HG02840 (cell line): ENCODE measurements around the gene CACNA1B.

Experiments used
- ATAC-seq: cut with Tn5 transposase; IDR thresholded peaks from one replicate; pipeline ENCODE4 v1.9.1; 2021; ENCODE audit warnings: mild to moderate bottlenecking, moderate library complexity, moderate number of reproducible peaks; ENCODE audit not compliant: unreplicated experiment, low FRiP score

Gene CACNA1B

DNA sequence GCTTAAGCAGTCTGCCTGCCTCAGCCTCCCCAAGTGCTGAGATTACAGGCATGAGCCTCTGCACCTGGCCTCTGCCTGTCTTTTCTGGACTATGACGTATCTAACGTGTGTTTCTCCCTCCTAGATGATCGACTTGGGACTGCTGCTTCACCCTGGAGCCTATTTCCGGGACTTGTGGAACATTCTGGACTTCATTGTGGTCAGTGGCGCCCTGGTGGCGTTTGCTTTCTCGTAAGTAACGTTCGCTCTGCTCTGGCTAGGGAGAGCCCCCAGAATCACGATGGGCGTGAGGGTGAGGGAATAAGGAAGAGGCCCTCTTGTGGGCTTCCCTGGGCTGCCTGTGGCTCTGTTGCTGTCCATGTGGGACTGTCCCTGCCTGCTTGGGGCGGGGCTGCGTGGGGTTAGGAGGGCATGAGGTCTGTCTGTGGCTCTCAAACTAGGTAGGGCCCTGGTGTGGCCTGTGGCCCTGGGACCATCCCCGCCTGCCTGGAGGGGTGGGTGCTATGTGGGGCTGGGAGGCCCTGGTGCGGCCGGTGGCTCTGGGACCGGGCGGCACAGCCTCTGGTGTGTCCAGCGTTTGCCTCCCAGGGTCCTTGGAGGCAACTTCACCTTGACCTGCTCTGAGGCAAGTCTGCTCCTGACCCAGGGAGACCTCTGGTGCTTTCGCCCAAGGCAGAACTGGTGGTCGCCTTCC lies 171.7 kb downstream of the CACNA1B start:
- ATAC-seq = no peak

DNA sequence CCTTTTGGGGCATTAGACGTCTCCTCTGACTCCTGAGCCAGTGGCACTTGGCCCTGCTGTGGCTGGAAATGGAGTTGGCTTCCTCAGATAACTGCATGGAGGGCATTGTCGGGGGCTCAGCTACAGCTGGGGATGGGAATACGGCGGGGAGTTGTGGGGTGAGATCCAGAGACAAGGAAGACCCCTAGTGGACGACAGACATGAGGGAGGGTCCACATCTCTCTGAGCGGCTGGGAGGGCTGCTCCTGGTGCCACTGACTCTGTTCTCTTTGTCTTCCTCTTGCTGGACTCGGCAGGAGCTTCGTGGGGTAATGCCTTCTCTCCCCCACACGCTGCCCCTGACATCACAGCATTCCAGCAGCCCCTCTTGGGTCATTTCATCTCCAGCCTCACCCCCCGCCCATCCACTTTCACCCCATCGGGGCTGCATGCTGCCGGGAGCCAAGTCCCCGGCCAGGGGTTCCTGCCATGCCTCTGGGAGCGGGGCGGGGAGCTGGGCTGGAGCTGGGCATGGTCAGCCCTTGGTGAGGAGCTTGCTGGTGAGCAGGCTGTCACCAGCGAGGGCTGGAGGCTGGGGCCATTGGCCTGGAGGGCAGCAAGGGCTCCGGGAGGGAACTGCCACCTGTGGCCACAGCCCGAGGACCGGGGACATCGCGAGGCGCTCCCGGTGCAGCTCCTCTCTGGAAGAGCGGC lies 172.3 kb downstream of the CACNA1B start:
- no peak for ATAC-seq

DNA sequence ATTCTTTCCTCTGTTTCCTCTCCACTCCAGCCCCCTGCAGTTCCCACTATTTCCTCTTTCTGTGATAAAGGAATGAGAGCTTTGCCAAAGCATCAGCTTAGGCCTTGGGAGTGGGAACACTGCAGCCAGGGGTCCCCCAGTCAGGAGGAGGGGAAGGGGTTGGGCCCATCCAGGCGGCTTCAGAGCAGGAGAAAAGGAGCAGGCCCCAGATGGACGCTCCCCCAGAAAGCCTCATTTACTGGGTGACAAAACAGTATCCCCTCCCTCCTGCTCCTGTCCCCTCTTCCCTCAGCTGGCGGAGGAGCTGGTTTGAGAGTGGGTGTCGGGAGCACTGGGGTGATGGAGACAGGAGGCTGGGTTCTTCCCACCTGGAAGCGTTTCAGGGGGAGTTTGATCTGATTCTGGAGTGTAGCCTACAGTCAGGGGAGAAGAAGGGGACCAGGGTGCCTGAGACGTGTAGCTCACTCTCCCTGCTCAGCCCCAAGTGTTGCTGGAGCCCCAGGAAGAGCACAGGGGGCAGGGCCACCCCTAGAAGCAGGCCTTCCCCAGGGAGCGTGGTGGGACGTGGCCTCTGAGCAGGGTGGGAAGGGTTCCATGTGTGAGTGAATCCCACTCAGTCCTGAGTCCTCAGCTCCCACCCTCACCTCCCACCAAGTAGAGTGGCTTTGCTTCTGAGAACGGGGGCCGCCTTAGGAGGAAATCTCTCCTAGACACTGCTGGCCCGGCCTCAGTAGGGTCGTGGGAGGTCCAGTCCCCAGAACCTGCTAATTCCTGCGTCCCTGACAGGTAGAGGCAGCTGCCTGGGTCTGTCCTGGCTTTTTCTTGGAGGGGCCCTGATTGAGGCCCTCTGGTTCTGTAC lies 173.1 kb downstream of the CACNA1B start:
- ATAC-seq = no peak

DNA sequence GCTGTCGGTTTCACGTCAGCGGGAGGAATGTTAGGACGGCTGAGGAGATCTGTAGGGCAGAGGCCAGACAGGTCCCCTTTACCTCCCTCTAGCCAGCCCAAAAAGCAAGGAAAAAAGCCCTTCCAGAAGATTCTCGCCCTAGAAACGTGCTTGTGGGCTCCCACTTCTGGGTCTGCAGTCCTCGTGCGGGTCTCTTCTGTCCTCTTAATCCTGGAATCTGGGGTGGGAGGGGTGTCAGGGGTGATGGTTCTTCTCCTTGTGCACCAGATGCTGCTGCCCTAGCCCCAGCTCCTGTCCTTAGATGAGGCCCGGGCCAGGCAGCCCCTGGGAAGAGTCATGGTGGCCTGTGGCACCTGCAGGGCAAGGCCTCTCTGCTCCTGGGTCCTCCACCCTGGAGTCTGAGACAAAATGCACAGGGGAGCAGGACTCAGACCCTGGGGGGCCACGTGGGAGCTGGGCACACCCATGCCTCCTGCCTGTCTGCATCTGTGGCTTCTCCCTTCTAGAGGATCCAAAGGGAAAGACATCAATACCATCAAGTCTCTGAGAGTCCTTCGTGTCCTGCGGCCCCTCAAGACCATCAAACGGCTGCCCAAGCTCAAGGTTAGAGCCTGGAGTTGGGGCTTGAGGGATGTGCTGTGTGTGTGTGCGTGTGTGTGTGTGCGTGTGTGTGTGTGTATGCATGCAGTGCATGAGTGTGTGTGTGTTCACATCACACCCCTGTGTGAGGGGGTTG lies 174.2 kb downstream of the CACNA1B start:
- no peak for ATAC-seq

DNA sequence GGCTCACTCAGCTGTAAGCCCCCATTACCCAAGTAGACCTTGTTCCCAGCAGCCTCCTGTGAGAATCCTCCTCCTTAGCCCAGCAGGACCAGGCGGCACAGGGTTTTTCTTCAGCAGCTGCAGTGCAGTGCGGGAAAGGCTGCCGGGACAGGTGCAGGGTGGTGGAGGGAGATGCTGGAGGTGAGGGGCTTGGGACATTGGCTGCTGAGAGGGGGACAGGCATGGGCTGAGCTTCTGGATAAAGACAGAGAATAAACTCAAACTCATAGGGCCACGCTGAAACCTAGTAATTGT lies 174.7 kb downstream of the CACNA1B start:
- ATAC-seq = no peak

DNA sequence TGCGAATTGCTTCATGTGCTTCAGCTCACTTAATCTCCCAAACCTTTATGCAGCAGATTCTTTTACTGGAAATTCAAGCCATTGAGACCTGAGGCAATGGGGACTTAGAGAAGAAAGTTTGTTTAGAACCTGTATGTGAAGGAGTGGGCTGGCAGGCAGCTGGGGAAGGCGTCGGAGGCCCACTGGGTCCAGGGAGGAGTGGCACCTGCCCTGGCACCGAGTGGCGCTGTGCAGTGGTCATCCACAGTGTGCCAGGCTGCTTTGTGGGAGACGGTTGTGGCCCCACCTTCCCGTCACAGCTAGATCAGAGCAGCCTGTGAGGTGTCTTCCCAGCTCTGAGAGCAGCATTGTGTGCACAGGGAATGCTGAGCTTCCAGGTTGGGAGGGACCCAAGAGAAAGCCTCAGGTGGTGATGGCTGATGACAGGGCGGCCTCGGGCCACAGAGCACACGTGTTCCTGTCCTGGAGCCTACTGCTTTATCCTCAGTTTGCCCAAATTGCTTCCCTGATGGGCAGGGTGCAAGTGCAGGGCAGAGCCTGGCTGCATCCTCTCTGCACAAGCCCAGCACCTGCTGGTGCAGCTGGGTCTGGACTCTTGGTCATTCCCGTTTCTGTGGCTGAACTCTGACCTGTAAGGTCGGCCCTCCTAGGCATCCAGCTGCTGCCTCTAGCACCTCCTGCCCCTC lies 175.2 kb downstream of the CACNA1B start:
- no peak for ATAC-seq

DNA sequence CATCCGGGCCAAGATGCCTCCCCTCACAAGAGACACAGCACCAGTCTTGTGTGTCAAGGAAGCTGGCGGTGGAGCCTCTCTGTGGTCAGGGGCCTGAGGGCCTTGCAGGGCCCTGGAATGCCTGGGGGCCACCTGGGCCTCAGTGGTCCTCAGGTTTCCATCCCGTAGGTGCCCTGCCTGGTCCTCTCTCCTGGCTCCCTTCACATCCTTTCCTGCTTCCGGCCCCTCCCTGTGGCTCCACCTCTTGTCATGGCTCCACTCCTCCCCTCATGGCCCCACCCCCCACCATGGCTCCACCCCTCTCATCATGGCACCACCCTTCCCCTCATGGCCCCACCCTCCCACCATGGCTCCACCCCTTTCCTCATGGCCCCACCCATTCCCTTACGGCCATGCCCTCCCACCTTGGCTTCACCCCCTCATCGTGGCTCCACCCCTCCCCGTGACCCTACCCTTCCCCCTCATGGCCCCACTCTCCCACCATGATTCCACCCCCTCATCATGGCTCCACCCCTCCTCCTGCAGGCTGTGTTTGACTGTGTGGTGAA lies 175.8 kb downstream of the CACNA1B start:
- no peak for ATAC-seq

DNA sequence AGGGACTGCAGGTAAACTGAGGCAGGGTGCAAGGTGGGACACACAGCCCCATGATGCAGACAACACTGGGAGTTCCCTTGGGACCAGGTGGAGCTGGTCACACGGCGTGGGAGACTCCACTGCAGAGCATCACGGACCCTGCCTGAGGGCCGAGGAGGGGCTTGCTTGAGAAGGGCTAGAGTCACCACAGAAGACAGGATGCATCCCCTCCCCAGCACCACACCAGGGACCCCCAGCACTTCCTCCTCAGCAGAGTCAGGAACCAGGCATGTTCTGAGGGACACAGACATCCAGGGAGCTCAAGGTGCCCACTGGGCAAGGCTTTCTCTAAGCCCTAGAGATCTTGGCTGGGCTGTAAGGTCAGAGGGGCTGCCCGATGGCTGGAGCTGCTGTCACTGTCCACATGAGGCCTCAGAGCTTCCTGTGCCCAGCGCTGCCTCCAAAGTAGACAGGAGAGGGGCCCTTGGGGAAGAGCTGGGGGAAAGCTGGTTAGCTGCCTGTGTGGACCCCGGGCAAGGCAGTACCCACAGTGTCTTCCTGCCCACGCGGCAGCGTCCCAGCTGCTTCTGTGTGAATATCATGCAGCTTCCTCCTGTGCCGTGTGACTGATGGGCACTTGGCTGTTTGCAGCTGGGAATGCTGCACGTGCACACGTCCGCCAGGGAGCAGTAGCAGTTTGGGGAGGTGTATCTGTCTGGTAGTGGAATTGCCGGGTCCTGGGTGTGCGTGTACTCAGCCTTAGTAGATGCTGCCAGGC lies 176.6 kb downstream of the CACNA1B start:
- no peak for ATAC-seq

DNA sequence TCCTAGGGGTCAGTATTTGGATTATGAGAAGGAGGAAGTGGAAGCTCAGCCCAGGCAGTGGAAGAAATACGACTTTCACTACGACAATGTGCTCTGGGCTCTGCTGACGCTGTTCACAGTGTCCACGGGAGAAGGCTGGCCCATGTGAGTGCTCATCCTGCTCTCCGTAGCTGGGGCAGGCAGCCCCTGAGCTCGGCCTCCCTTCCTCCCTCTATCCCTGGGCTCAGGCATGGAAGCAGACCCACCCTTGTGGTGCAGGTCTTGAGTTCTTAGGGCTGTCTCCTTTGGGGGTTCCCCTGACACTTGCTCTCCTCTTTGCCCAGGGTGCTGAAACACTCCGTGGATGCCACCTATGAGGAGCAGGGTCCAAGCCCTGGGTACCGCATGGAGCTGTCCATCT lies 180.1 kb downstream of the CACNA1B start:
- ATAC-seq = no peak

DNA sequence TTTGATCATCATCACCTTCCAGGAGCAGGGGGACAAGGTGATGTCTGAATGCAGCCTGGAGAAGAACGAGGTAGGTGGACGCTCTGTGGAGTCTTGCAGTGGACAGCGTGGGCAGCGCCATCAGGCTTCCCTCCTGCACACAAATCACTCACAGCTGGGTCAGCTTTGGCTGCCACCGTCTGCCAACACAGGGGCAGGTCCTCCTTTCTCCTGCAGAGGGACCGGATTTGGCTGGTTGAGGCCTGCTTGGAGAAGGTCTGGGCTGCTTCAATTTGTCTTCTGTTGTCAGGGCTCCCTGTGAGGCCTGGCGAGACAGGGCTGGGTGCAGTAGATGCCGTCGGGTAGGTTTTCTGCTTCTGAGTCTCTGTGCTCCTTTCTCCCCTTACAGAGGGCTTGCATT lies 180.6 kb downstream of the CACNA1B start:
- no peak for ATAC-seq

DNA sequence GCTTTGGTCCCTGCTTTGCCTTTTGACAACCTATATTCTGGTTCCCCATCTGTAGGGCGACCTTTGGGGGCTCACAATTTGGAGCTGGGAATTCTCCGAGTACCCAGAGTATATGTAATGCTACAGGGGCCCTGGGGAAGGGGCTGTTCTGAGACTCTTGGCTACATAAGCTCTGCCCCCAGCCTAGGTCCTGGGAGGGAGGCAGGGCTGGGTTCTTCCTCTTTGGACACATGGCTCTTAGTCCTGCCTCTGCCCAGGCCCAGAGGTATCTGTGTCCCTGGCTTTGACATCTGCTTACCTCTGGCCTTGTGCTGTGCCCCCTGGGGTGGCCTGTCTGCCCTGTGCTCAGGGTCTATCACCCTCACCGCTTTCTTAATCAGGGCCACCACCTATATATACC lies 181.6 kb downstream of the CACNA1B start:
- ATAC-seq = no peak

DNA sequence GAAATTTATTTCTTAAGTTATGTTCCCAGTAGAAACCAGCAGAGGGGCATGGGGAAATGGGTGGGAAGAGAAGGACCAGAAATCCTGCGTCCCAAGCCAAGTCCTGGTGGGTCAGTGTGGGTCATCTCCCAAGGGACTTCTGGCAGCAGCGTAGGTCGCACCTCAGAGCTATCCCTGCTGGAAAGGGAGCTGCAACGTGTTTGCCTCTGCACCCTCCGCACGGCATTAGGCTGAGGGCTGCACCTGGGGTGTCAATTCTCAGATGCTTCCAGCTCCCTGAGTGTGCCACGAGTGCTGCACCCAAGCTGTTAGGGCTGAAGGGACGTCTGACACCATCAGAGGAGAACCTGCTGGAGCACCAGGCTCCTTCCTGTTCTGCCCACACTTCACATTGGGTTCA lies 182.8 kb downstream of the CACNA1B start:
- ATAC-seq = no peak

DNA sequence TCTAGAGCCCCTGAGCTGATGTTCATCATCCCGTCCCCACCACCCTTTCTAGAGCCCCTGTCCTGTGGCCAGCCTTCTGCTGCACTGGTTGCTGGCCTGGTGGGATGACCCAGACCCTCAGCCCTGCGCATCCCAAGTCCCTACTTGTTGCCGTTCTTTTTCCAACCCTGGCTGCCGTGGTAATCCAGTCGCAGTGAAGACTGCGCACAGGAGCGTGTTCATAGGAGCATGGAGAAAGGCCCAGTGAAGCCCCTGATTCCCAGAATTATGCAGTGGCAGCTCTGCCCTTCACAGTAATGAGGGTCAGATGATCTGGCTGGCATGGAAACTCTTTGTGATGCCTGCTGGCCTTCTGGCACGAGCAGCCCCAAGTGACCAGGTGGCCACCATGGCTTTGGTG lies 183.3 kb downstream of the CACNA1B start:
- ATAC-seq = no peak

DNA sequence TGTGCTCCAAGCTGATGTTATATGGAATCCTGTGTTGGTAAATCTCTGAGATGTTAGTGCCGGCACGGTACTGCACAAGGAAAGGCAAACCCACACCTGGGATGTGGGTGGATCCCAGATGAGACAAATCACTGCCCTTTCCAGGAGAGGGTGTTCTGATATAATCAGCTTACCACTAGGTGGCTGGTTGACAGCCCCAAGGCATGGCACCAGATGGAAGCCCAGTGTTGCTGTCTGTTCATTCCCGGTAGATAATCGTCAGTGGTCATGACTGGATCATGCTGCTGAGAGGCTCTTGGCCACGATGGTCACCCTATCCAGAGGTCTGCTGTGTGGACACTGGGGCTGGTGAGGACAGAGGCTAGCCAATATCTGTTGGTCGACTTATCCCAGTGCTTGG lies 184.0 kb downstream of the CACNA1B start:
- no peak for ATAC-seq

DNA sequence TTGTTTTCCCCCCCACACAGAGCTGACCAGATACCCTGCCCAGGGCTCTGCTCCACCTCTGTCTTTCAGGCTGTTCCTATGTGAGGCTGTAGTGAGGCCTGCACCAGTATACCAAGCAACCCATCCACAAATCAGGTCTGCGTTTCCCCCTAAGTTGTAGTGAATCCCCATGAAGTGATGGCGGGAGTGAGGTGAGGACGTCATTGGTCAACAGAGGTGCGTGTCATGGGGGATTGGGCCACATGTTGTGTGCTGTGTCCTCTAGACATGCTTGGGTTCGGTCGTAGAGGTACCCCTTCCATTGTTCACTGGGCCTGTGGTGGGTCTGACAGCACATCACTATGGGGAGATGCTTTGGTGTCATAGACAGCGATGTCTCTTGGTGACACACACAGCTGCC lies 184.6 kb downstream of the CACNA1B start:
- ATAC-seq = no peak

DNA sequence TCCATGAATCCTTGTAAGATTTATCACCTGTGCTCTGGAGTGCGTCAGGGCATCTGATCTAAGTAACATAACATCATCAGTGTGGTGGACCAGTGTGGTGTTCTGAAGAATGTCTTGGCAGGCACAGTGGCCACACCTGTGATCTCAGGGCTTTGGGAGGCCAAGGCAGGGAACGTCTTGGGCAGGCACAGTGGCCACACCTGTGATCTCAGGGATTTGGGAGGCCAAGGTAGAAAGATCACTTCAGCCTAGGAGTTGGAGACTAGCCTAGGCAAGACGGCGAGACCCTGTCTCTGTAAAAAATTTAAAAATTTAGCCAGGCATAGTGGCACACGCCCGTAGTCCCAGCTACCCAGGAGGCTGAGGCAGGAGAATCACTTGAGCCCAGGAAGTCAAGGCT lies 185.5 kb downstream of the CACNA1B start:
- ATAC-seq = no peak

DNA sequence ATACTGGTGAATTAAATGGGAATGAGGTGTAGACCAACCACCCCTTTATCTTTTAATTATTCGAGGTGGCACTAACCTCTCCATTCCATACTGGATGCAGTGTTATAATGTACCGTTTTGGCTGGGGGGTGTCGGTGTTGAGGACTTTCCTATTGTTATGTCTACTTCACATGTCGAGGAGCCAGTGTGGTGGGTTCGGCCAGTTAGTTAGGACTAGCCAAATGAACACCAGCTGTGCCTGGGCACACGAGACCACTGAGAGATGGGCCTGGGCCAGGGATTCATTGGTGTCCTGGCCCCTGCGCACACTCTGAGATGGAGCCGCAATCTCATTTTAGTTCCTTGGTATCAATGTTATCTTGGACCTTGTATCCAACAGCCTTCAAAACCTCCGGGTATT lies 186.2 kb downstream of the CACNA1B start:
- no peak for ATAC-seq

DNA sequence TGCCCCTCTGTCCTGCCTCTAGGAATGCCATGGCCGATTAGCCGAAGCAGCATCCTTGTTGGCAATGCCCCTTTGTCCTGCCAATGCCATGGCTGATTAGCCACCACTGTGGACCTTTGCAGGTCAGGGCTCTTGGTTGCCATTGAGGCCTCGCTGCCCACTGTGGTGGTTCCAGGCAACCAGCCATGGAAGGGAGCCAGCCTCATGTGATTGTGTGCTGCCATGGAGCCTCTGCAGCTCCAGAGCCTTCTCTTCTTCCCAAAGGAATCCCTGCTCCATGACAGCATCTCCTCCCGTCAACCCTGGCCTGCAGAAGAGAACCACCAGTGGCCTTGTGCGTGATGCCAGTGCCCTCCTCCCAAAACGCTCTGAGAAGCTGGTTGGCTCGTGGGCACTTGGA lies 187.0 kb downstream of the CACNA1B start:
- no peak for ATAC-seq

DNA sequence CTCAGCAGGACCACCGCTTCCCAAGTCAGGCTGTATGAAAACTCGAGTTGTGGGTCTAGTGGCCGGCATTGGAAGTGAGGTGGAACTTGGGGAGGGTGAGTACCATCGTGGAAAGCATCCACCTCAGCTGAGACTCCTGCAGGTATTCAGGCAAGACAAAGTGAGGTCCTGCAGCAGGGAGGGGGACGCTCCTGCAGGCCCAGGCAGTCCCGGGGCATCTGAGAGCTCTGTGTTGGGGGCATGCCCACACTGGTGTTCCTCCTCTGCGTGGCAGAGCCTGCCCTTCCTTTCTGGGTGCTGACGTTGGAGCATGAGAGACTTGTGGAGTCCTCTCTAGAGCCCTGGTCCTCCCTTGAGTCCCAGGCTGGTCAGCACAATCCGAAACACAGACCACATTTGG lies 187.7 kb downstream of the CACNA1B start:
- ATAC-seq = no peak
